HG02840 (cell line): Measurements from ENCODE around the gene IER5.
A peak's percentile ranks its signal among the peaks of the same experiment; 100 is the strongest.
"Not testable (repeated sequence)": the region's sequence is repeated elsewhere in the genome, so short reads cannot be mapped to it uniquely, and the experiment has no call there.

Experiments
- ATAC-seq: cut with Tn5 transposase; IDR thresholded peaks from one replicate; pipeline ENCODE4 v1.9.1; 2021; ENCODE audit warnings: mild to moderate bottlenecking, moderate library complexity, moderate number of reproducible peaks; ENCODE audit not compliant: unreplicated experiment, low FRiP score

IER5 gene

DNA sequence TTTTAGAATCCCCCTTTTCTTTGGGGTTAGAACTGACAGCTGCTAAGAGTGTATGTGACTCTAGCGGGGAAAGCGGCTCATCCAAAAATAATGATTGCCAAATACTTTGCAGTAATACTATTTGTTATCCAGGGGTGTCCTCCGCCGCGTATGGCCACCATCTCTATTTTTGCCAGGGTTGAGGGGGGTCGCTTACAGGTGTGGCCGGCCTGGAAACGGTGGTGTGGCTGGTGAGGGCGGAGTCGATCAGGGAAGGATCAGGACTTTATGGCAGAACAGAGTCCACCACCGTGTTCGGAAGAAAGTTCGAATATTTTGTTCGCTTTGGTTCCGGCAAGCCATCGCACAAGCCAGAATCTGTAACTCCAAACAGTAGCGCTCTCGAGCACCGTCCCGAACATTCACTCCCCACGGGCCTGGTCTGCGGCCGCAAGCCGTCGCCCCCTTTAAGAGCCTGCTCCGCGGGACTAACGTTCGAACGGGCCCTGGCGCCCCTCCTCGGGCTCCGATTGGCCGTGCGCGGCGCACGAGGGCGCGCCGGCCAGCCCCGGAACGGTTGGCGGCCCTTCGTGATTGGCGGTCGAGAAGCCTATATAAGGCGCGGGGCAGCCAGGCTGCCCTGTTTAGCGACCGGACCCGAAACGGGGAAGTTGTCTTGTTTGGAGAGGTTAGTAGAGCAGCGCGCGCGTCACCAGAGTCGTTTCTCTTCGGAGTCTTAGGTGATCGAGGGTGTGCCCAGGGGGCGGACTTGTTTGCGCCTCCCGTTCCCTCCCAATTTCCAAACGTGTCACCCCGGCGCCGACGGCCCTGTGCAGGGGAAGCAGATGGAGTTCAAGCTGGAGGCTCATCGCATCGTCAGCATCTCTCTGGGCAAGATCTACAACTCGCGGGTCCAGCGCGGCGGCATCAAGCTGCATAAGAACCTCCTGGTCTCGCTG is at the start of gene IER5:
Gene IER5, plus strand, starts transcription at position 622 of the 938 bp plus-strand sequence. Its CDS starts 203 bp downstream, at position 825.
- ATAC-seq: peak; percentile 73

DNA sequence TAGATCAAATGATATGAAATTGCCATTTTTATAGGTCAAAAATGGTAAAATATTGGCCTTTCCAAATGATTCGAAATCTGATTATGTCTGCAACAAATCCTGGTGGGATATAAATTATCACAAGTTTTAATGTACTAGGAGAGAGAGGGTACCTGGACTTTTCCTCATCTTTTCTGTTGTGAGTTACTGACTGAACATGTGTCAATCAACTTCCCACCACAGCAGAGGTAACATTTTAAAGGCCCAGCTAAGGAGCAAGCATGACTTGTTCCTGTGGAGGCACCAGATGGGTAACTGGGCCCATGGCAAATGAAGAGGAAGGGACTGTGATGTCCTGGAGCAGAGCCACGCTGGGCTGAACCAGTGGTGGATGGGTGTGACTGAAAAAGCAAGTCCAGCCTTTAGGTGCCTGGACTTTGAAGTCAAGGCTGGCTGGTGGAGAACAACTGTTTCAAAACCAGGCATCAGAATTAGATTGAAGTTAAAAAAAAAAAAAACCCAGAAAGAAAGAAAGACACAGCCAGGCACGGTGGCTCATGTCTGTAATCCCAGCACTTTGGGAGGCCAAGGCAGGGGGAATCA is 48.1 kb upstream of the IER5 start:
- no peak for ATAC-seq

DNA sequence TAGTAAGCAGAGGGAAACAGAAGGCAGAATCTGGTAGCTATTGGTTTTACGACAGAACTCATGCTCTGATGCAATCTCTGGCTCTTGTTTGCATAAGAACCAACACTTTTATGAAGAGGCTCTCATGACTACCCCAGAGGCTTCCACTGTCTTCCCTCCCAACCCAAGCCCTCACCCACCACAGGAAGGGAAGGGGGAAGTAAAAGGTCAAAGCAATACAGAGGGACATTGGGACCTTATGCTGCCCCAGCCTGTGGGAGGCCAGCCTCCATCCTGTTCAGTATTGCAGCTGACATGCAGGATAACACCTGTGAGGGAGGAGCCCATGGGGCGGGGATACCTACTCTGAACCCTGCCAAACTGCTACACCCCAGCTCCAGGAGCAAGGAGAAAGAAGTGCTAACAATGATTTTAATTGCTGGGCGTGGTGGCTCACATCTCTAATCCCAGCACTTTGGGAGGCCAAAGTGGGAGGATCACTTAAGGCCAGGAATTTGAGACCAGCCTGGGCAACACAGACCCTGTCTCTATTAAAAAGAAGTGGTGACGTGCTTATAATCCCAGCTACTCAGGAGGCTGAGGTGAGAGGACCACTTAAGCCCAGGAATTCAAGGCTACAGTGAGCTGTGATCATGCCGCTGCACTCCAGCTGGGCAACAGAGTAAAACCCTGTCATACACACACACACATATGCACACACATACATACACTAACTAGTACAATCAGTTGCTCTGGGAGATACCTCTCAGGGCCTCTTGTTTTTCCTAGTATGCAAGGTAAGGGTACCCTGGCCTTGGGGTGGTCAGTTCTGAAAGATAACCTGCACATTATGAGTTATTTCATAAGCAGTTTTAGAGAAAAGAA is 45.2 kb upstream of the IER5 start:
- no peak for ATAC-seq

DNA sequence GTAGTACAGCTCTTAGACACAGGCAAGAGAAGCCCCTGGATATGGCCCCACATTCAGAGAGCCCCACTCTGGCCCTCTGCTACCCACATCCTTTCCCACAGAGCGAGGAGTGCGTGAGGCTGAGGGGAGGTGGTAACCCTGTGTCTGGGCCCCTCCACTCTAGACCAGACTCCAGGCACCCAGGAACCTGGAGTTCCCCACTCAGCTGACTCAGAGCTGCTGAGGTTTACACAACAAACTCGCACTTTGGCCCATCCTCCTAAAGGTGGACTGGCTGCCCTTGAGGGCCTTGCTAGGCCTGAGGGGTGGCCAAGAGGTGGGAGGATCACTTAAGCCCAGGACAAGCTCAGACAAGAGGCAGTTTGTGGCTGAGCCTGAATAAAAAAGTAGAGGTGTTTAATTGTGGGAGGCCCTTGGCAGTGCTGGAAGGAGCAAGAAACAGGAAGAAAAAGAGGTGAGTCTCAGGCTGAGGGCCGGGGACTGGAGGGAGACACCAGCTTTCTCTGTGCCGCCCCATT is 44.0 kb upstream of the IER5 start:
- ATAC-seq: peak; percentile 83

DNA sequence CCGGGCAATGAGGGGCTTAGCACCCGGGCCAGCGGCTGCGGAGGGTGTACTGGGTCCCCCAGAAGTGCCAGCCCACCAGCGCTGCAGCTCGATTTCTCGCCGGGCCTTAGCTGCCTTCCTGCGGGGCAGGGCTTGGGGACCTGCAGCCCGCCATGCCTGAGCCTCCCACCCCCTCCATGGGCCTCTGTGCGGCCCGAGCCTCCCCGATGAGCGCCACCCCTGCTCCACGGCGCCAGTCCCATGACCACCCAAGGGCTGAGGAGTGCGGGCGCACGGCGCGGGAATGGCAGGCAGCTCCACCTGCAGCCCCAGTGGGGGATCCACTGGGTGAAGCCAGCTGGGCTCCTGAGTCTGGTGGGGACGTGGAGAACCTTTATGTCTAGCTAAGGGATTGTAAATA is 42.6 kb upstream of the IER5 start:
- not testable (repeated sequence) for ATAC-seq

DNA sequence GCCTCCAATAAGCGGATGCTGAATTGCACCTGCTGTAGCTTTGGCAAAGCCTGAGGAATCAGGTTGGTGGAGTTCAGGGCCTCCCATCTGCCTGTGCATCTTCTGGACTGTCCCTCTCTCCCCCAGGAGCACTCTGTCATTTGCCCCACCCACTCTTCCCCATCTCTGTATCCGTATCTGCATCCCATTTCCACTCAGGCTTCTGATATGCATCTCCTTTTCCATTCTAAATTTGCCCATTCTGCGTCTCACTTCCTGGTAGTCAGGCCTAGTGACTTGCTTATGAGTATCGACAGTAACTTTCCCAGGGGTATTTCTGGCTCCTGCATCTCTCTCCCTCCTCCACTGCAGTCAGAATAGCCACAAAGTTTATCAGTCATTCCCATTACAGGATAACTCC is 39.1 kb upstream of the IER5 start:
- no peak for ATAC-seq

DNA sequence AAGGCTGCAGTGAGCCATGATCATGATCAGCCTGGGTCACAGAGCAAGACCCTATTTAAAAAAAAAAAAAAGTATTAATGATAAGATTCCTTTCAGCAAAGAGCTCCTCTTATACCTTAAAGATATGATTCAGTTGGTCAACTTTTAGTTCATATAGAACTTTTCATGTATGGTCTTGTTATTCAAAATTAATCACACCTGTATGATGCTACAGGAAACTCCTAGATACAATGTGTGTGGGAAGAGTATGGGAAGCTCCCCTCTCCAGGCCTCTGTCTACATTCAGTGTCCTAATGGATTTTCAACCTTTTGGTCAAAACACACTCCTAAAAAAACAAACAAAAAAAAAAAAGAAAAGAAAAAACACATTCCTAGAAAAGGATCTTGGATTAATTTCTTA is 37.6 kb upstream of the IER5 start:
- ATAC-seq: no peak

DNA sequence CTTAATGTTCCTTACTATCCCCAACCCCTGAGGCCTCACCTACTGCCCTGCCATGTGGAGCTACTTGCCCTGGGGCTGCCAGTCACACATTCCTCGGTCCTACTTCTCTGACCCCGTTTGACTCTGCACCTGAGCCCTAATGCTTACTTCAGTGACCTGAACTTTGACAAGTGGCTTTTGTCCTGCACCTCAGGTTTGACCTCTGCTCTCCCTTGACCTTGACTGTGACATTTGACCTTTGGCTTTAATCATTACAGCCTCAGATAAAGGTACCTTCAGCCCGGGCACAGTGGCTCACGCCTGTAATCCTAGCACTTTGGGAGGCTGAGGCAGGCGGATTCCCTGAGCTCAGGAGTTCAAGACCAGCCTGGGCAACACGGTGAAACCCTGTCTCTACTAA is 31.9 kb upstream of the IER5 start:
- ATAC-seq: no peak

DNA sequence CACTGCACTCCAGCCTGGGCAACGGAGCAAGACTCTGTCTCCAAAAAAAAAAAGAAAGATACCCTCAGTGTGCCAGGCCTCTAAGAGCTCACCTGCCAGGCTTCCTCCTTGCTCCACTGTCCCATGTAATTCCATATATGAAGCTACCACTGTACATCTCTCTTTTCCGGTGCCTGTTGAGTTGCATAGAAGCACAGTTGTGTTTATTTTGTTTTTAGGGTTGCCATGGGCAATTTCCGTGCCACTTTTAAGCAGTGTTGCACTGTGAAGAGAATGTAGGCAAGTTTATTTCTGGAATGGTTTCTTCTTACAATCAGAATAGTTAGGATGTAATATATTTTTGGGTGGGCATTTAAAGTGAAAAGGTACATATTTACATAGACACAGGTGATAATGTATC is 31.4 kb upstream of the IER5 start:
- ATAC-seq: no peak

DNA sequence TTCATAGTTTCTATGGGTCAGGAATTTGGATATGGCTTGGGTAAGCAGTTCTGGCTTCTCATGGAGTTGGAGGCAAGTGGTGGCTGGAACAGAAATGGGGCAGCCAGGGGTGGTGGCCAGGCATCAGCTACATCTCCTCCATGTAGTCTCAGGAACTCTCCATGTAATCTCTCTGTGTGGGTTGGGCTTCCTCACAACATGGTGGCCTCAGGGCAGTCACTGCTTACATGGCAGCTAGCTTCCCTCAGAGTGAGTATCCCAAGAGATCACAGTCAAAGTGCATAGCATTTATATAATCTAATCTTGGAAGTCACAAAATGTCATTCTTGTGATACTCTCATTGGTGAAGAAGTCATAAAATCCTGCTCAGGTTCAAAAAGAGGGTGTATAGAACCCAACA is 29.1 kb upstream of the IER5 start:
- no peak for ATAC-seq

DNA sequence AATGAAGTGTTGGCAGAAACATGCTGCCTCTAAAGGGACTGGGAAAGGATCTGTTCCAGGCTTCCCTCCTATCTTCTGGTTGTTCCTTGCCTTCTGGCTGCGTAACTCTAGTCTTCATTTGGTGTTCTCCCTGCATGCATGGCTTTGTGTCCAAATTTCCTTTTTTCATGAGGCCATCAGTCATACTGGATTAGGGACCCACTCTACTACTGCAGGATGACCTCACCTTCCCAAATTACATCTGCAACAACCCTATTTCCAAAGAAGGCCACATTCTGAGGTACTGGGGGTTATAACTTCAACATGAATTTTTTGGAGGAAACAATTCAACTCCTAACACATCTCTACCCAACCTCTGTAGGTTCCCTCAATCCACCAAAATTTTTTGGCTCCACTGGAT is 28.4 kb upstream of the IER5 start:
- no peak for ATAC-seq

DNA sequence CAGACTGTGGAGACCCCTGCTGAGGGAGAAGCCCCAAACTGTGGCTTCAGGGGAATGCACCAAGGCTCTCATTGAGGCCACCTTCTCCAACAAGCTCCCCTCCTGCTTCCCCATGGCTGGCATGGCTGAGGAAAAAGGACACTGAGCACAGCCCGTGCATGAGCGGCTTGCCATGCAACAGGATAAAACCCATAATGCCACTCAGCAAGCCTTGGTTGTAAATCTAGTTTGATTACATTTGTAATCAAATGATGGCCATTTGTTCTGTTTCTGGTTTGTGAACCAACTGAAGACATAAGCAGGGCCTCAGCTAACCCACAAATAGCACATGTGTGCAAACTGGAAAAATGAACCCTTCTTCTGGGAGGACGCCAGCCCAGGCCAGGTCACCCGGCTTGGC is 27.6 kb upstream of the IER5 start:
- not testable (repeated sequence) for ATAC-seq

DNA sequence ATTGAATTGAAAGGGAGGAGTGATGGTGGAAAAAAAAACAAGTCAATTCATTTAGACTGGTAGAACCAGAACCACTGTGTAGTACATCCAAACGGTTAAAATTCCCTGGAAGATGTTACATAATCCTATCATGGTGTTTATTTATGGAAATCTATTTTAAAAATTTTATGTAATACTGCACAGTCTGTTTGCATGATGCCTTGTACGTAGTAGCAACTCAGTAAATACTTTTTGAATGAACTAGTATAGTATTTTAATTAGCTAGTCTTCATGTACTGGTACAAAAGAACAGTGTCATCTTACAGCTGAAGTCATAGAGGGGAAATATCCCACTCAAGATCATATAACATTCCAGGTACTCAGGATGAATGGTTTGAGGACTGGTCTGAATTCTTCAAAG is 27.0 kb upstream of the IER5 start:
- ATAC-seq: no peak

DNA sequence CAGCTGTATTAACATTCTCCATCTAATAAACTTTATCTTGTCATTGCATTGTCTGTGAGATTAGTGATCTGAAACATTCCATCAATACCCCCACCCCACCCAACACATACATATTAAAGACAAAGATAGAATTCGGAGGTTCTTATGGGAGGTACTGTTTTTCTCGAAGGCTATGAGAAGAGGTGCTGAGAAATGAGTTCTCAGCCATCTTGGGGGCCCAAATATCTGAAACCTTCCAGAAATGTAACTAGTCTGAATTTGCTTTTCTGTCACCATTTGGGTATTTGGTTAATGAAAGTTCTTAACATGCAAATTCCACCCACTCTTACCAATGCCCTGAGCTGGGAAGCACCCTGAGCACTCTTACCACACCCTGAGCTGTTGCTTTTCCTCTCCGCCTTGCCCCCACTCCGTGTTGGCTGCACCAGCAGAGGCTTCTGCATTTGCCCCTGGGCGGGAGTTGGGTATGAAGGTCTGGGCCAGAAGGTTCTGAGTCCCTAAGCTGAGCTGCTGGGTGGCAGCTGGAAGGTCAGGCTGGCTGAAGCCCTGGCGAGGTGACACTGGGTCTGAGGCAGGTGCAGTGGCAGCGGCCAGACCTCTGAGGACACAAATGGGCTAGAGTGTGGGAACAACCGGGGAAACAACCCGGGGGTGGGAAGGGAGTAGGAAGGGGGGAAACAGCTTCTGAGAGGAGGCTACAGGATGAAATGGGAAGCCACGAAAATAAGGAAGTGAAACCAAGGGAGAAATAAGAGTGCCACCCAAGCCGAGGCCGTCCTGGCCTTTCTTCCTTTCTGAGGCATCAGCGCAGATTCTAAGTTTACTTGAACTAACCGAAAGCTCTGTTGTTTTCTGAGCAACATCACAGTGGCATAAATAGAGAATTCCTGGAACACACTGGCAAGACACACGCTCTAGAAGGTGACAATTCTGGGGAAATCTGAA is 26.3 kb upstream of the IER5 start:
- ATAC-seq: peak; percentile 81

DNA sequence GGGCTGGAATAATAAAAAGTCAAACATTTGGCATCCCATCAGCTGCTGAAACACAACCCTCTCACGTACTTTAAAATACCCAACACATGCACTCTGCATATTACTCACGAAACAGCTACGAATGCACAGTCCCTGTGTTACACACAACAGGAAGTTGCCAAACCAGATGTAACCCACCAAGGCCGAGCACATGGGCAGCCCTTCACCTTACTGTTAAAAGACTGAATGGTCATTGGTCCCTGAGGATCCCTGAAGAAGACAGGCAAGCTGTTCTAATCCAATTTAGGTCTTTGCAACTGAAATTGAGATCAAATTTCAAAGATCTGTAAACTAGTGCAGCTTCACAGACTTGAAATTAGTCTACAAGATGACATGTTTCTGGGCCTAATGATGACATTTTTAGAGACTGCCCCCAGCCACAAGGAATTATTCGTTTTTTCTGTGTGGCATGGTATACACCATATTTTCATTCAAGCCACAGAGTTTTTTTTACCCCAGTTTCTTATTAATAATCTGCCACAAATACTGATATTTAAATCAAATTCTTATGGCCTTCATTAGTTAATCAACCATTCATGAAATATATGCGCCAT is 25.6 kb upstream of the IER5 start:
- ATAC-seq: peak; percentile 57

DNA sequence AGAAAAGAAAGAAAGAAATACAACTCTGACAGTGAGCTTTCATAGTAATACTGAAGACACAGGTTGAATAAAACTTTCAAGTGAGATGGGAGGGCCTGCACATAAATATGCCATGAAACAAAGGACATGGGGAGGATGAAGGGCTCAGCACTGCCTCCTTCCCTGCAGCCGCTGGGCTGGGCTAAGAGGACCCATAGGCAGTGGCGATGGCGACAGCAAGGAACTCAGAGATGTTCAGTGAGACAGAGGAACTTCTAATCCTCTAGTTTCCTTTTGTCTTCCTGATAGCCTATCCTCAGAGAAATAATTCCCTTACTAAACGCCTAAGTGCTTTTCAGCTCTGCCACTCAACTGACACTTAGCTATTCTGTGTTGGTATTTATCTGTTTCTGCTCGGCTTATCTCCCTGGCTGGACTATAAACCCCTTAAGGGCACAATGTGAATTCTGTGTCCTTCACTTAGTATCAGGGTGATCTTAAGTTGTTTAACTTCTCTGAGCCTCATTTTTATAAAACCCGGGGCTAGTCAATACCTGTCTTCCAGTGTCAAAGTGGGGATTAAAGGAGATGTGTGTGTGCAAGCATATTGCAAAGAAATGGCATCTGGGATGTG is 24.4 kb upstream of the IER5 start:
- no peak for ATAC-seq

DNA sequence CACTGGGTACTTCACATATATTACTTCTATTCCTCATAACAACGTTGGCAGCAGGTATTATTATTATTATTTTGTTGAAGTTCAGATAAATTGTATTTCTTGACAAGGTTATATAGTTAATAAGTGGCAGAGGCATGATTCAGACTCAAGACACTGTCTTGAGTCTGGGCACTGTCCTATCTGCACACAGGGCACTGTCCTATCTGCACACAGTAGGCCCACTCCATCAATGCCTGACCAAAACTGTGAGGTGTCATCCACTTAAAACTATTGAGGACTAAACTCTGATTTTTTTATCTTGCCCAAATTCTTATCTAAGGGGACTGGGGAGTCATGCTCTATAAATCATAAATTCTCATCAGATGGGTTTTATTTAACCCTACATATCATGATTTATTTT is 23.8 kb upstream of the IER5 start:
- ATAC-seq: no peak

DNA sequence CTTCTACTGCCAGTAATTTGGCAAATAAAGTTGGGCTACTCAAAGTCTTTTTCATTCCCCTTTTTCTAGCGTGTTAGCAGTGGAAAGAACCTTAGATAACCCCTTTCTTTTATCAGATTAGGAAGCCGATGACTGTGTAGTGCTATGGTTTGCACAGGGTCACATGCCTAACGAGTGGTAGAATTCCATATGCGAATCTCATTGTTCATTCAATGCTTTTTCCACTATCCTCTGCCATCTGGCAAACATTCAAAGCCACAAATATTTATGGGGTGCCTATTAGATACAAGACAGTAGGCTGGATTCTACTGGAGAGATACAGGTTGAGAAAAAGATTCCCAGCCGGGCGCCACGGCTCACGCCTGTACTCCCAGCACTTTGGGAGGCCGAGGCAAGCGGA is 14.9 kb upstream of the IER5 start:
- no peak for ATAC-seq

DNA sequence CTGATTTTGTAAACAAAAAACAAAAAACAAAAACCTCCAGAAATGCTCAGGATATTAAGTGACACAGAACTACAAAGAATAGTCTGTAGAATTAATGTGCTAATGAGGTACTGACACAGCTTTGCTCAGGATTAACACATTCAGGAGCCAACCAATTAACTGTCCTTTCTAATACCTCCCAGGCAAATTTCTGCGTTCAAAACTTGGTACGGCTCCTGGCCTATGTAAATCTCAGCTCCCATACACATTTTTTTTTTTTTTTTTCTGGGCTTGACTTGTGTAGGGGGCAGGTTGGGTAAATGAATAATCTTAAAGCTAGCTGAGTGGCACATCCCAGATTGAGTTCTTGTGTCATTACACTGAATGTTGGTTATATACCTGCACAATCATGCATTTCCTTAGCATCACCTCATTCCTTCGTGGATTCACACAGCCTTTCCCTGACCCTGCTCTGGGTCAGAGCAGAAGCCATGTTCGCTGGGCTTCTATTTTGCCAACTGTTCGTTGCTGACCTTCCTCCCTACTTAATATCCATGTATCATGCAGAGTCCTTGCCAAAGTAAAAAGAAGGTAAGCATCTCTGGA is 12.6 kb upstream of the IER5 start:
- no peak for ATAC-seq
